Skeletal muscle cell (primary cell): Measurements from ENCODE around the gene ECE1.
A peak's percentile ranks its signal among the peaks of the same experiment; 100 is the strongest.
"Not testable (repeated sequence)": the region's sequence is repeated elsewhere in the genome, so short reads cannot be mapped to it uniquely, and the experiment has no call there.

Experiments used
- DNase-seq: peaks from one replicate; pipeline ENCODE4 v3.0.0-alpha.2; 2010; ENCODE audit warnings: low read depth
- H3K4me3 ChIP-seq: 2 replicates; pipeline ENCODE4 v1.5.1; 2011; ENCODE audit warnings: low read depth, mild to moderate bottlenecking, control low read depth, low read length, moderate library complexity

Gene ECE1

GRCh38 chr1:21201650-21202049 lies 88.6 kb downstream of the ECE1 start:
- DNase-seq, result no peak
- H3K4me3 ChIP-seq, result no peak overlapping the region

GRCh38 chr1:21201238-21201637 lies 89.0 kb downstream of the ECE1 start:
- not testable (repeated sequence) for H3K4me3 ChIP-seq, DNase-seq

- no peak for DNase-seq
- no peak overlapping the region for H3K4me3 ChIP-seq
Observed at GRCh38 chr1:21200767-21201166, 89.5 kb downstream of the ECE1 start.

- no peak for DNase-seq
- no peak overlapping the region for H3K4me3 ChIP-seq
Observed at GRCh38 chr1:21198929-21199328, 91.3 kb downstream of the ECE1 start.

GRCh38 chr1:21192871-21193270 lies 97.4 kb downstream of the ECE1 start:
- no peak for DNase-seq
- no peak overlapping the region for H3K4me3 ChIP-seq

- H3K4me3 ChIP-seq, result no peak overlapping the region
Observed at GRCh38 chr1:21192284-21192683, 98.0 kb downstream of the ECE1 start.

GRCh38 chr1:21190771-21191170 lies 99.5 kb downstream of the ECE1 start:
- DNase-seq, H3K4me3 ChIP-seq: not testable (repeated sequence)

More at GRCh38 chr1:21192284-21192683, 98.0 kb downstream of the ECE1 start:
- DNase-seq, result no peak

- no peak for DNase-seq
- H3K4me3 ChIP-seq, result no peak overlapping the region
Observed at GRCh38 chr1:21189906-21190500, 100.3 kb downstream of the ECE1 start.

GRCh38 chr1:21189421-21189820 lies 100.8 kb downstream of the ECE1 start:
- no peak overlapping the region for H3K4me3 ChIP-seq
- no peak for DNase-seq

GRCh38 chr1:21188235-21188634 lies 102.0 kb downstream of the ECE1 start:
- no peak overlapping the region for H3K4me3 ChIP-seq
- DNase-seq, result no peak

- no peak for DNase-seq
- H3K4me3 ChIP-seq, result no peak overlapping the region
Observed at GRCh38 chr1:21185221-21185731, 105.0 kb downstream of the ECE1 start.

- no peak for DNase-seq
- no peak overlapping the region for H3K4me3 ChIP-seq
Observed at GRCh38 chr1:21184276-21184675, 106.0 kb downstream of the ECE1 start.

- no peak for DNase-seq
- no peak overlapping the region for H3K4me3 ChIP-seq
Observed at GRCh38 chr1:21182181-21182731, 108.0 kb downstream of the ECE1 start.

- not testable (repeated sequence) for H3K4me3 ChIP-seq, DNase-seq
Observed at GRCh38 chr1:21178271-21178670, 112.0 kb downstream of the ECE1 start.

GRCh38 chr1:21176586-21177555 lies 113.4 kb downstream of the ECE1 start, which contains the start of gene EIF4G3:
Gene EIF4G3, minus strand, starts transcription at chr1:21176897. Its CDS starts 174,155 bp downstream, at chr1:21002742.
- H3K4me3 ChIP-seq, result peak within 1 kb of the TSS; percentile 93
- peak; percentile 76 for DNase-seq

- DNase-seq, result no peak
- peak overlapping the region; percentile 93 for H3K4me3 ChIP-seq
Observed at GRCh38 chr1:21175670-21176581, 114.3 kb downstream of the ECE1 start.

GRCh38 chr1:21175324-21175669 lies 115.0 kb downstream of the ECE1 start:
- no peak for DNase-seq
- H3K4me3 ChIP-seq, result peak overlapping the region; percentile 93

GRCh38 chr1:21174654-21175323 lies 115.5 kb downstream of the ECE1 start:
- H3K4me3 ChIP-seq, result peak overlapping the region; percentile 93
- peak; percentile 41 for DNase-seq

GRCh38 chr1:21174230-21174629 lies 116.0 kb downstream of the ECE1 start:
- peak overlapping the region; percentile 93 for H3K4me3 ChIP-seq
- no peak for DNase-seq
